Fibroblast of skin of left biceps (primary cell): ENCODE data around the gene WARS2.
"Not testable (repeated sequence)": the region's sequence is repeated elsewhere in the genome, so short reads cannot be mapped to it uniquely, and the experiment has no call there.

ENCODE experiments used
- DNase-seq, 2 experiments: peaks; one replicate each; pipeline ENCODE4 v3.0.0-alpha.2; 2013; ENCODE audit warnings: low read depth in 2 of 2

WARS2 gene

DNA sequence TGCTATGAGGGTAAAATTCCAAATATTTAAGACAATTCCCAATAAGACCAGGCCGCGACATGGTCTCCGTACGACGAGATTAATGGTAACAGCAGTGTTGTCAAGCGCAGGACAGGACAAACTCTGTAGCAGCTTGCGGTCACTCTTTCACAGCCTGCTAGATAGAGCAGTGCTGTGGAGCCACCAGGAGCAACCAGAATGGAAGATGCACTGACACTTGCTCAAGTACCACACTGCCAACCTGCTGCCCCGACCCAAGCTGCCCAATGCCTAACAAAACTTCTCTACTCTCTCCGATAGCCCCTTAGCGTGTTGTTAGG lies 636 bp downstream of the WARS2 start:
- no peak for DNase-seq

DNA sequence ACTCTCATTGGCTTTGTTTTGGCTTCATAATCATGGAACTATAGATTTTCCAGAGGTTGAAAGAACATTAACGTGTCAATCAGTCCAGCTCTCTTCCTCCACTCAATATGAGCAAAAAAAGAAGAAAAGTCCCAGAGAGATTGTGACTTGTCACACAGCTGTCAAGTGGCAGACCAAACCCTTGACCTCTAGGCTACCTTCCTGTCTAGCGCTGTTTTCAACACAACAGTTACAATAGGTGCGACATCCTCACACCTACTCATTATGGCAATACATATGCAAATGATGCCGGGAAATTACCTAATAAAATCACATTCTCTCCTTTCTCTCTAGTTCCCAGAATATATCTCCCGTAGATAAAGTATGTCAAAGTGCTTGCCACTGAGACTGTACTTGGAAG lies 1.1 kb downstream of the WARS2 start:
- DNase-seq = no peak

DNA sequence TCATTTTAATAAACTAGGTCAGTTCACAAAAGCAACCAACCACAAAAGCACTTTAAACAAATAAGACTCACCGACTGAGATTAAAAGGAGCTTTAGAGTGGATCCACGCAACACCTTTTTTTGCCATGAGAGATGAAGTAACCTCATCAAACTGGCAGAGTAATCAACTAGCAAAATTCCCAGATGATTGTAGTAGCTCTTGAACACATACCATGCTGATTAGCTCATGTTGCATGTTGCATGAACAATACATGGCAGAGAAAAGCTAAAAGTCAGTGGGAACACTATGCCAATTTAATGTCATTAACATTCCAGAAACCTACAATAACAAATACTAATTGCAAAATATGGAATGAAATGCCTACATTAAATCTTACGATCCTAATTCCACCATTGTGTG lies 4.1 kb downstream of the WARS2 start:
- peak in 1 of 2 experiments; percentile 33 for DNase-seq

DNA sequence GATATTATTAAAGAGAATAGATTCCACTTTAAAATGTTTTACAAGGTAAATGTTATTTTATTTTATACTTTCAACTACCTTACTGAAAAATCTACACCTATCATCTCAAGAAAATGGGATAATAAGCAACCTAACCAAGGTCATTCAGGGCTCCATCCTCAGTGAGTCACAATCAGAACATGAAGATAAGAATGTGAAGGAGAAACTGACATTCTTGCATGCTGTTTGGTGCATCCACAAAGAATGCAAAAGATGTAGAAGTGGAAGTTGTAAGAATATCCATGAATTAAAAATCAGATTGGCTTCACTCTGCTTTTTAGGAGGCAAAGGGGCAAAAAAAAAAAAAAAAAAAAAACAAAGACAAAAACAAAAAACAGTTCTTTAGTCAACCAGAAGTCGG lies 6.5 kb downstream of the WARS2 start:
- peak in 1 of 2 experiments; percentile 47 for DNase-seq

DNA sequence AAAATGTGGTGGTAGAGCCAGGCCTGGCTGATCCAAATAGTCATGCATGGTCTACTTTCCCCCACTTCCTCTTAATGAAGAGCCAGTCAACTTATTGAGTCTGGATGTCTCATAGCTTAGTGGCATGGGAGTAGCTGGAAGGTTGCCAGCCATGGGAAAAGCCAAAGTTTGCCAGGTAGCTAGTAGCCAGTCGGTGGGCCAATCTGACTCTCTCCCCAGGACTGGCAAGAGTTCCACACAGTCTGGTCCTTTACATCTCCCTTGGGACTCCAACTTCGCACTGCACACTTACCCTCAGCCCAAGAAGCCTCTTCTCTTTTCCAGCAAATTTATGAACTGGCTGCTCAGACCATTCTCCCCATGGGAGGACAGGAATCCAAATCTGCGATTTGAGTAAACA lies 8.3 kb downstream of the WARS2 start:
- DNase-seq = no peak

DNA sequence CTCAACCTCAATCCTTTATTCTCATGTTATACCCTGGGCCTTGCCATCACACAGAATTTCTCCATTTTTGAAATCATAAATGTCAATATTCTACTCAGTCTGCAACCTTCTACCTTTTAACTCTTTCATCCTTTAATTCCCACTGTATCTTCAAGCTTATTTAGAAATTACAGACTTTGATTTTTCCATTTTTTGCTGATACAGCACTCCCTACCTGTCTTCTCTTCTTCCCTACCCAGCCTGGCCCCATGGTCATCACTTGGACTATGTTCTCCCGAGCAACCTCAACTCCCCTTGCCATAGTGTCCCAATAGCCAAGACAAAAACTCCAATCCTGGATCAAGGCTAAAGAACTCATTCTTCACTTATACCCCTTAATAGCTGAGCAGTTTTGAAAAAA lies 14.6 kb downstream of the WARS2 start:
- no peak for DNase-seq

DNA sequence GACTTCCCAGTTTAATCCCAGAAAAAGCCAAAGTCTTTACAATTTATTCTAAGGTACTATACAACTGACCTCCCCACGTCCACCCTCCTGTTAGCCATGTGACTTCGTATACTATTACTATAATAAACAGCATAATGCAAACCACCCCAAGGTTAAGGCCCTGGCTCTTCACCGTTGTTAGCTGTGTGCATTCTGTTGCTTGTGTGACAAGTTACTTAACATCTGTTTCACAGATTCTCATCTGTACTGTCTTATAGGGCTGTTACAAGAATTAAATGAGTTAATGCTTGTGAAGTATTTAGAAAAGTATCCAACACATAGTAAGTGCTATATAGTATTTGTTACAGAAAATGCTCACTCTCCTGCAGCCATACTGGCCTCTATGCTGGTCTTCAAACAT lies 15.7 kb downstream of the WARS2 start:
- DNase-seq = no peak

DNA sequence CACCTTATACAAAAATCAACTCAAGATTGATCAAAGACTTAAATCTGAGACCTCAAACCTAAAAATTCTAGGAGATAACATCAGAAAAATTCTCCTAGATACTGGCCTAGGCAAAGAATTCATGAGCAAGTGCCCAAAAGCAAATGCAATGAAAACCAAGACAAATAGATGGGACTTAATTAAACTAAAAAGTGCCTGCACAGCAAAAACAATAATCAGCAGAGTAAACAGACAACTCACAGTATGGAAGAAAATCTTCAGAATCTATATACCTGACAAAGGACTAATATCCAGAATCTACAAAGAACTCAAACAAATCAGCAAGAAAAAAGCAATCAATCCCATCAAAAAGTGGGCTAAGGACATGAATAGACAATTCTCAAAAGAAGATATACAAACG lies 18.6 kb downstream of the WARS2 start:
- DNase-seq = not testable (repeated sequence)

DNA sequence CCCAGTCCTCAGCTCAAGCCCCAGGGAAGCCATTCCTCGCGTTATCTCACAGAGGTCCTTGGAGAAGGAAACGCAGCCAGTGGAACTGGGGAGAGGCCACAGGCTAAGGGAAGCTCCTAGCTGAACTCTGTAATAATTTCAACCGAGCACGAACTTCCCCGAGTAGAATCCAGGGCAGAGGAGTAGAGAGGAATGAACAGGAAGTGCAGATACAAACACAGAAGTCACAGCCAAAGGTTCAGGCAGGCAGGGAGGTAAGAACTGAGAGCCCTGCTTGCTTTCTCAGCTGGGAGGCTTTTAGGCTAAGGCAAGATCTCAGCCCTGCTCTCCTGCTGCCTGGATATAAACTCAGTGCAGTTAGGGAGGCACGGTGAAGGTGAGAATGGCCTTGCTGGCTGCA lies 23.7 kb downstream of the WARS2 start:
- no peak for DNase-seq

DNA sequence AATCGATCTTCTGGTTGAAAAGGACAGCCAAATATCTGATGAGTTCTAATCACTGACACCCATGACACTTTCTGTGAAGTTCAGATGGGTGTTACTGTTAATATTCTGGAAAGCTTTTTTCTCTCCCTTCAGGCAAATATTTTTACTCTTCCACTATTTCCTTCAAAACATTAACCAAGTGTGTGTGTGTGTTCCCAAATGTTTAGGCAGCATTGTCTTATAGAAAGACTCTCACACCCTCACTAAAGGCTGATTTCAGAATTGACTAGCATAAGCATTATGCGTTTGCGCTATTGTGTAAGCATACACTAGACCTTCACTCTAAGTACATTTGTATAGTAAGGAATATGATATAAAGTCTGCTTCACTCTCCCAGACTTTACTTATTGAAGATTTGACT lies 24.7 kb downstream of the WARS2 start:
- DNase-seq = no peak

DNA sequence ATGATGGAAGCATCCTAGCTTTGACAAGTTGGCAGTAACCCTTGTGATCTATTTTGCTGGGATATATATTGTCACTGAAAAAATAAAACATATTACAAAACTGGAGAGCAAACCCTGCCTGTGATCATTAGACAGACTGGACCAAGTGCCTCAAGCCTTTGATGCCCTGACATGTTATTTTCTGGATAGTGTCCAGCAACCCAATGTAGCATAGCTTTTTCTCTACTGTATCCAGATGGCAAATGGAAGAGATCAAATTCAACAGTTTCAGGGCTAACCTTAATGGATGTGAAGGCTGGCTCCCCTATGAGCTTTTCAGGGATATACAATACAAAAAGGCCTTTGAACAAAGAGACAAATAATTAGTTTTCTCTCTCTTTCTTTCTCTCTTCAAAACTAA lies 25.1 kb downstream of the WARS2 start:
- DNase-seq = no peak

DNA sequence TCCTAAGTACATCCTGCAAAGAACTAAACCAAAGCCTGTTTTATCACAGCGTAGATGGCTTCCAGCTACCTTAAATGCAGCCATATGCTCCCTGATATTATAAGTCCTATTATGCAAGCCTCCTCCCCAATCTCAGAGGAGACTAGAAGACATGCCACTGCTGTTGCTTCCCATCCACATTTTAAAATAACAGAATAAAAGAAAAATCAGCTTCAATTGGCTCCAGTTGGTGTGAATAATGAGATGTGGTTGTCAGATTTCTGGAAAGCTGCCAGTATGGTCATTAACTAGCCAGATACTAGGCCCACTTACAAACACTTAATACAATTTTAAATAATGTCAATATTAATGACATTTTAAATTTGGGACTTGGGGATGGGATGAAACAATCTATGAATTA lies 25.7 kb downstream of the WARS2 start:
- no peak for DNase-seq

DNA sequence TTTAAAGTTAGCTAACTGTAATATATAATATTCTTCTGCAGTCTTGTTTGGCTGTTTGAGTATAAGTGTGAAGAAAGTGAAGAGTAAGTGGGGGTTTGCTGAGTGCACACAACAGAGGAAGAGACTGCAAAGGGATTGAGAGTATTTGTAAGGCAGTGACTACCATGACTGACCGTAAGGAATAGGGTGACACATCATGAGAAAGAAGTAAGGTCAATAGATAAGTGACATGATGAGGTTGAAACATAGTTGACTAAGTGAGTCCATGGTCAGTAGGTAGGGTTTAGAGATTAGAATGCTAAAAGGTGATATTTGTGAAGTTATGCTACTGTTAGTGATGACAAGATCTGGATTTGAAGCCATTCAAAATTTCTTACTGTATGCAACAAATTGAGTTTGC lies 27.7 kb downstream of the WARS2 start:
- DNase-seq = no peak

DNA sequence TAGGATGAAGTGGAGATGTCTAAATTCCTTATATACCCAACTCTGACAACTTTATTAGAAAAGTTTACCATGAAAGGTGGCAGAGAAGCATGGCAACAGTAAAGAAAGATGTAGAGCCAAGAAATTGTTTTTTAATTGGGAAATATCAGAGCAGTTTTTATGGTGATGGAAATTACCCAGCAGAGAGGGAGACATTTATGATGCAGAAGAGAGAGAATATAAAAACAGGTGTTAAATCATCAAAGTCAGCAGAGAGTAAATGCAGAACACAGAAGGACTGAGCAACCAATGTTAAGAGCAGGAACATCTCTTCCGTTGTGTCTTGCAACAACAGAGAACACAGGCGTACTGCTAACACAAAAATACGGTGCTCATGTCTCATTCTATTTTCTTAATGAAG lies 28.2 kb downstream of the WARS2 start:
- DNase-seq = no peak

DNA sequence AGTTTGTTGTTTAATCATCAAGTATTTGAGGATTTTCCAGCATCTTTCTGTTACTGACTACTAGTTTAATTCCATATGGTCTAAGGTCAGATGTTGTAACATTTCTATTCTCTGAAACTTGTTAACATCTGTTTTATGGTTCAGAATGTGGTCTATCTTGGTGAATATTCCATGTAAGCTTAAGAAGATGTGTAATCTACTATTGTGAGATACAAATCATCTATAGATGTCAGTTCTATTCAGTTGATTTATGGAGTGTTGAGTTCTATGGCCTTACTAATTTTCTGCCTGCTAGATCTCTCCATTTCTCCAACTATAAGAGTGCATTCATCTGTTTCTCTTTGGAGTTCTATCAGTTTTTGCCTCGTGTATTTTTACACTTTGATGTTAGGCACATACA lies 31.5 kb downstream of the WARS2 start:
- peak; percentile 82 to 89 for DNase-seq

DNA sequence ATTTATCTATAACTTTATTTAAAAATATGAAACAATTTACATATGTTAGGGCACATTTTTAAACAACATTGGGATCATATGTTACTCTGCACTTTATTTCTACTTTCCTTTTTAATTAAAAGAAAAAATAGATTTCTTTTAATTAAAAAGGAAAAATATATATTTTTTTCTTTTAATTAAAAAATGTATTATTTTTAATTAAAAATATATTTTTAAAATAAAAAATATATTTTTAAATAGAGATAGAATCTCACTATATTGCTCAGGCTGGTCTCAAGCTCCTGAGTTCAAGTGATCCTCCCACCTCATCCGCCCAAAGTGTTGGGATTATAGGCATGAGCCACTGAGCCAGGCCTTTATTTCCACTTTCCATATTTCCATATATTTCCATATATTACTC lies 36.7 kb downstream of the WARS2 start:
- DNase-seq = no peak

DNA sequence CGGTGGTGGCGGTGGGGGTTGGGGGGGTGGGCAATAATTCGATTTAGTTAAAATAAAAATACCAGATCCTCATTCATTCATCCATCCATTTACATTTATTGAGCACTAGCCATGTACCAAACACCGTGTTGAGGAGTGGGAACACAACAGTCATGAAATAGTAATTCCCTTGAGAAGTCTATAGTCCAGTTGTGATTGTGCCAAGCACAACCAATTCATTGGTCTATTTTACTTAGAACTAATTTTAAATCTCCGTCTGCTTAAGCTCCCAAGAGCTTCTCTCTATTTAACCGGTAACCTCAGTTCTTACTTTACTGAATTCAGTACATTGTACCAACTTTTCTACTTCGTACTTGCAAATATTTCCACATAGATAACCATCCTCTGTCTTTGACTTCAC lies 38.4 kb downstream of the WARS2 start:
- no peak for DNase-seq

DNA sequence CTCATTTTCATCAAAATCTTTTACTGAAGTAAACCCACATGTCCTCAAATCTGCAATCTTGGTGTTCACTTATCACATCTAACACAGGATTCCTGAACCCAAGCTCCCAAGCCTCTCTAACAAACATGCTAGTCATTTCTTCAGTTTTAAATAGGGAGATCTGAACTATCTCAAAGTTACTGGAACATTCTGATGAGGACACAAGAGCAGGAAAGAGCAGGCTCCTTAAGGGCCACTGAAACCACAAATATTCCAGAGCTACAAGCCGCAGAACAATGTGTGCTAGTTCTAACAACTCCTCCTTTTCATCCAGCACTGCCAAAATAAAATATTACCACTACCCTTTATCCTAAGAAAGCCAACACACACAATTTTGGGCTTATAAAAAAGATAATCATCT lies 38.9 kb downstream of the WARS2 start:
- peak; percentile 21 to 34 for DNase-seq

DNA sequence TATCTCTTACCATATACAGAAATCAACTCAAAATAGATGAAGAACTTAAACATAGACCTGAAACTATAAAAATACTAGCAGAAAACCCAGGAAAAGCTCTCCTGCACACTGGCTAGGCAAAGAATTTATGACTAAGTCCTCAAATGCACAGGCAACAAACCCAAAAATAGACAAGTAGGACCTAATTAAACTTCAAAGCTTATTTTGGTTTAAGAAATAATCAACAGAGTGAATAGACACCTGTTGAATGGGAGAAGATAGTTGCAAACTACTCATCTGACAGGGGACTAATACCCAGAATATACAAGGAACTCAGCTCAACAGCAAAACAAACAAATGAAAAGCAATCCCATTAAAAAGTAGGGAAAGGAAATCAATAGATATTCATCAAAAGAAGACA lies 40.7 kb downstream of the WARS2 start:
- no peak for DNase-seq

DNA sequence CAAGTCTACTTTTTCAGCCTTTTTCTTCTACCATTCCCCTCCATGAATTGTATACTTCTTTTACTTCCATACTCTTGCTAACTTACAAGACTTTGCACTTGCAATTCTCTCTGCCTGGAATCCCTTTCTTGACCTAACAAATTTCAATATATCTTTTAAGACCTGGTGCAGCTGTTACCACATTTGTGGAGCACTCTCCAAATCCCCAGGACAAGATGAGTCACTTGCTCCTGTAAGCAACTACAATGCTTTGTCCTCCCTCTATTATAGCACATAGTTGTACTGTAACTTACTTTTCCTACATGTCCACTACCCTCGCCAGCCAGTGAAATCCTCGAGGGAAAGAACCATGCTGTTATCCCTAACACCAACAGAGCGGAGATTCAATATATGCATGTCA lies 43.1 kb downstream of the WARS2 start:
- DNase-seq = no peak

DNA sequence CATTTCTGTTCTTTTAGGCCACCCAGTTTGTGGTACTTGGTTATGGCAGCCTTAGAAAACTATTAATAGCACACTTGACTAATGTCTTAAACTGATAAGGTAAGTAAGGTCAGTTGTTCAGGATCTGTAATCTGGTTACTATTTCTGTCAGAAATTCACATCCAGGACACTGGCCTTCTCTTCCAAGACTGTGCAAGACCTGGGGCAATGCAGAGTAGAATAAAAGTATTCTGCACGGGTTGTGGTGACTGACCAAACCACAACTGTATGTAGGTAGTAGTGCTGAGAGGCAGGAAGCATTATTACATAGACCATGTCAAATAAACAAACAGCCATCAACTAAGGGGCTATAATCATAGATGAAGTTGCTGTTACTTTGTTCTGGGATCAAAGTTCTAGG lies 46.7 kb downstream of the WARS2 start:
- no peak for DNase-seq

DNA sequence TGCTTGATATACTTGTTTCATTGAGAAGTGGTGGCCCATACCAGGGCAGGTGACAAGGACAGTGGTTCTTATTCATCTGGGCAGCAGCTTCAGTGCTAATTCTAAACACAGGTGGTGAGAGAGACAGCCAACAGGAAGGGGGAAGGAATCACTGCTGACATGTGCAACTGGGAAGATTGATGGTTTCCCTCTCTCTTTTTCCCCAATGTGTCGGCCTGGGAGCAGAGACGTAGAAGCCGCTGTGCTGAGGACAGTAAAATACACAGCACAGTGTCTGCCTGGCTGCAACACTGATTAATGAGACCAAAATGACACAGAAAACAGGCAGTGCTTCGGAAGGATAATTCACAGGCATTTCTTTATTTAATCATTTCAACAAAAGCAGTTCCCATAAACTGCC lies 48.8 kb downstream of the WARS2 start:
- no peak for DNase-seq

DNA sequence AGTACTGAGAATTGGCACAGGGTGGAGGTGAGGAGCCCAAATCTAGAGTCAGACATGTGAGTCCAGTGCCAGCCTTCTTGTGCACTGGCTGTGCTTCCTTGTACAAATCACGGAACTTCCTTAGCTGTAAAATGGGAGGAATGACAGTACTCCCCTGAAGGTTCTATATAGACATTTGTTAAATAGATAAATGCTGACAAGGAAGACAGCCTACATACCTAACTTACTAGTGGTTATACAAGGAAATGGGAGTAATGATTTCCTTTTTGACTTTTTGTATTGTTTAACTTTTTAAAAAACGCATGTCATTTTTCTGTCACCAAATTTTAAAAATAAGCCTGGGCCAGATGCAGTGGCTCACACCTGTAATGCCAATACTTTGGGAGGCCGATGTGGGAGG lies 50.2 kb downstream of the WARS2 start:
- DNase-seq = no peak

DNA sequence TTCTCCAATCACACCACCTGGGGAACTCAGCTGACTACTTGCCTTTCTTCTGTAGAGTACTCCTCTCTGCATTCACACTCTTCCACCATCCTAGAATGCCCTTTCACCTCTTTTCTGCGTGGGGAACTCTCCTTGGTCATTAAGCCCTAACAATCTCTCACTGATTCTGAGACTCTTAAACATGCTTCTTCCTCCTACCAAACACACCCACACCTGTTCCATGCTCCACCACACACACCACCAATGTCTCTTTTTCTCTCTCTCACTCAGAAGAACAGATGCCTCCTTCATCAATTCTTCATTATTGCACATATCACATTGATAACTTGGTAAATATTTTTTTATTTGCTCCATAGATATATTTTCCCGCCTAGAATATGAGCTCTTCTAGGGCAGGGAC lies 53.6 kb downstream of the WARS2 start:
- no peak for DNase-seq

DNA sequence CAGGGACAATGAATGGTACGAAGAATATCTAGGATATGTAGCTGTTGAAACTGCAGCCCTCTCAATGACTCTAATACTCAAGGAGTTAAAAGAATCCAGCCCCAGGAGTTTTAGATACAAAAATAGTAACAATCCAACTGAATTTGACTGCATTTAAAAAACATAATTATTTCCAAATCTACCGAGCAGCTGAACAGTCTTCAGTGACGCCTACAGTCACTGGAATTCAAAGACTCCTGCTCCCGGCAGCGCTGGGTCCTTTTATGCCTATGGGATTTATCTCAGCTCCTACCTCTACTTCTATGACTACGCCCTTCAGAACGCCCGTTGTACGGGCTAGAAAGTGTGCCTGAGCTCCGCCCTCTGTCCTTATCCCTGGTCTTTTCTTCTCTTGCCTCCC lies 55.7 kb downstream of the WARS2 start:
- no peak for DNase-seq
